H1 (cell line): ENCODE measurements around the gene KCNAB3. TPM values are rescaled to one million over a fixed set of nuclear protein-coding genes. Genes with fewer than 3 reads are reported as not detected.

Source experiments
- CTCF ChIA-PET: fragments of 300-600 bp; sonication (Branson Sonifier 250); formaldehyde crosslinking; loops from one replicate; lab custom pipeline; 2021; ENCODE audit not compliant: partially characterized antibody; lab: Charles Lee
- POLR2A ChIA-PET: fragments of 300-600 bp; sonication (Branson Sonifier 250); formaldehyde crosslinking; loops from one replicate; lab custom pipeline; 2021; ENCODE audit warnings: inconsistent platforms; ENCODE audit not compliant: partially characterized antibody; lab: Charles Lee
- DNase-seq, 2 experiments: peaks; one replicate each; pipeline versions ENCODE4 v3.0.0 to v3.0.0-alpha.2; 2010 to 2022; ENCODE audit warnings: low spot score in 2 of 2, low read depth in 1 of 2, mixed read lengths in 1 of 2
- FAIRE-seq: peaks from 2 replicates; lab custom pipeline; 2011; peaks lifted over from hg19 to GRCh38; lab: Jason Lieb, UNC
- H2AFZ ChIP-seq: 2 replicates; pipeline ENCODE4 v1.8.1; 2012; ENCODE audit warnings: low read length, inconsistent platforms
- H2AK5ac ChIP-seq: 2 replicates; pipeline ENCODE4 v1.6.1; 2013; ENCODE audit warnings: low read depth, low read length
- H2BK120ac ChIP-seq: replicated peaks from 2 replicates; pipeline ENCODE3; 2013; ENCODE audit warnings: low read depth, low read length, inconsistent platforms
- H2BK12ac ChIP-seq: 2 replicates; pipeline ENCODE4 v1.6.1; 2013; ENCODE audit warnings: low read depth, low read length
- H2BK15ac ChIP-seq: 2 replicates; pipeline ENCODE4 v1.6.1; 2013; ENCODE audit warnings: low read length
- H2BK20ac ChIP-seq: 2 replicates; pipeline ENCODE4 v1.6.1; 2013; ENCODE audit warnings: low read length
- H2BK5ac ChIP-seq: 2 replicates; pipeline ENCODE4 v1.6.1; 2013; ENCODE audit warnings: low read depth, low read length
- H3K14ac ChIP-seq: 2 replicates; pipeline ENCODE4 v1.6.1; 2013; ENCODE audit warnings: inconsistent platforms; ENCODE audit not compliant: insufficient read length
- H3K18ac ChIP-seq: 2 replicates; pipeline ENCODE4 v1.6.1; 2013; ENCODE audit warnings: low read length; ENCODE audit errors: extremely low read depth
- H3K23ac ChIP-seq: 2 replicates; pipeline ENCODE4 v1.6.1; 2013; ENCODE audit warnings: inconsistent platforms; ENCODE audit not compliant: insufficient read length
- H3K23me2 ChIP-seq: 2 replicates; pipeline ENCODE4 v1.6.1; 2013; ENCODE audit warnings: low read depth, low read length
- H3K27ac ChIP-seq: 2 replicates; pipeline ENCODE4 v1.6.1; 2011; ENCODE audit warnings: low read depth, low read length, inconsistent platforms
- H3K27me3 ChIP-seq, 4 experiments: replicated peaks in 1 of 4; 1 replicate in 1 of 4; 2 replicates in 3 of 4; pipeline versions ENCODE4 v1.6.1 to v1.8.1; 2011 to 2013; ENCODE audit warnings: low read length in 3 of 4, mild to moderate bottlenecking in 3 of 4, inconsistent platforms in 2 of 4, mixed read lengths in 2 of 4, moderate library complexity in 1 of 4; ENCODE audit not compliant: control insufficient read depth in 3 of 4, insufficient read depth in 3 of 4; ENCODE audit errors: extremely low read depth in 1 of 4
- H3K36me3 ChIP-seq, 4 experiments: 2 replicates each; pipeline versions ENCODE4 v1.6.1 to v1.8.1; 2011 to 2013; ENCODE audit warnings: mild to moderate bottlenecking in 4 of 4, low read length in 3 of 4, moderate library complexity in 2 of 4, control low read depth in 1 of 4, inconsistent platforms in 1 of 4; ENCODE audit not compliant: insufficient read depth in 4 of 4, control insufficient read depth in 2 of 4
- H3K4ac ChIP-seq: replicated peaks from 2 replicates; pipeline ENCODE3; 2013; ENCODE audit warnings: low read length, low read depth, mixed read lengths, inconsistent platforms; ENCODE audit not compliant: insufficient read length
- H3K4me1 ChIP-seq, 4 experiments: replicated peaks in 1 of 4; 1 replicate in 1 of 4; 2 replicates in 3 of 4; pipeline versions ENCODE4 v1.6.1 to v1.8.1; 2011 to 2013; ENCODE audit warnings: low read length in 3 of 4, inconsistent platforms in 2 of 4, mixed read lengths in 1 of 4; ENCODE audit not compliant: insufficient read depth in 4 of 4, control insufficient read depth in 3 of 4
- H3K4me2 ChIP-seq, 2 experiments: 2 replicates each; pipeline versions ENCODE4 v1.6.1 to v1.8.1; 2011 to 2013; ENCODE audit warnings: low read depth in 2 of 2, low read length in 2 of 2, control low read depth in 1 of 2, inconsistent platforms in 1 of 2, mild to moderate bottlenecking in 1 of 2; ENCODE audit not compliant: insufficient read depth in 1 of 2
- H3K4me3 ChIP-seq, 4 experiments: fragments of 200-600, 300-600 bp in 1 of 4; sonication (generic), shearing (Covaris generic), sonication (Bioruptor Twin) in 1 of 4; 2 replicates each; pipeline versions ENCODE4 v1.5.1 to v1.8.1; 2011 to 2016; ENCODE audit warnings: low read length in 4 of 4, low read depth in 3 of 4, control low read depth in 2 of 4, inconsistent platforms in 2 of 4, mild to moderate bottlenecking in 2 of 4, mixed read lengths in 1 of 4, moderate library complexity in 1 of 4; ENCODE audit not compliant: insufficient read depth in 2 of 4; ENCODE audit errors: extremely low read depth in 1 of 4
- H3K56ac ChIP-seq: replicated peaks from 2 replicates; pipeline ENCODE3; 2013; ENCODE audit warnings: low read depth, mild to moderate bottlenecking, mixed read lengths, low read length, inconsistent platforms; ENCODE audit not compliant: insufficient read length
- H3K79me1 ChIP-seq: 2 replicates; pipeline ENCODE4 v1.6.1; 2013; ENCODE audit warnings: low read depth, low read length, control low read depth
- H3K79me2 ChIP-seq, 2 experiments: 2 replicates each; pipeline versions ENCODE4 v1.6.1 to v1.8.1; 2012 to 2013; ENCODE audit warnings: low read length in 2 of 2, mild to moderate bottlenecking in 2 of 2, inconsistent platforms in 1 of 2; ENCODE audit not compliant: insufficient read depth in 2 of 2, control insufficient read depth in 1 of 2
- H3K9ac ChIP-seq, 4 experiments: replicated peaks in 1 of 4; 1 replicate in 1 of 4; 2 replicates in 3 of 4; pipeline versions ENCODE4 v1.6.1 to v1.8.1; 2011 to 2013; ENCODE audit warnings: low read depth in 3 of 4, low read length in 3 of 4, control low read depth in 2 of 4, mild to moderate bottlenecking in 2 of 4, moderate library complexity in 2 of 4, inconsistent platforms in 1 of 4; ENCODE audit errors: extremely low read depth in 1 of 4
- H3K9me3 ChIP-seq, 2 experiments: 2 replicates each; pipeline versions ENCODE4 v1.6.1 to v1.8.1; 2012 to 2013; ENCODE audit warnings: mild to moderate bottlenecking in 2 of 2, moderate library complexity in 2 of 2, control low read depth in 1 of 2, inconsistent platforms in 1 of 2, low read depth in 1 of 2, low read length in 1 of 2, mixed read lengths in 1 of 2; ENCODE audit not compliant: insufficient read depth in 2 of 2
- H4K20me1 ChIP-seq, 2 experiments: replicated peaks in 1 of 2; 2 replicates each; pipeline versions ENCODE3 to v1.8.1; 2011 to 2013; ENCODE audit warnings: inconsistent platforms in 2 of 2, low read length in 2 of 2, mild to moderate bottlenecking in 1 of 2; ENCODE audit not compliant: insufficient read depth in 2 of 2, control insufficient read depth in 1 of 2
- H4K5ac ChIP-seq: 2 replicates; pipeline ENCODE4 v1.6.1; 2013; ENCODE audit warnings: low read length, low read depth, mixed read lengths, inconsistent platforms; ENCODE audit not compliant: insufficient read length
- H4K8ac ChIP-seq: 2 replicates; pipeline ENCODE4 v1.8.0; 2013; ENCODE audit warnings: mild to moderate bottlenecking, moderate library complexity, low read length, inconsistent platforms; ENCODE audit not compliant: insufficient read depth; ENCODE audit errors: extremely low read depth
- H4K91ac ChIP-seq: replicated peaks from 2 replicates; pipeline ENCODE3; 2013; ENCODE audit warnings: low read length, mixed read lengths, inconsistent platforms; ENCODE audit not compliant: insufficient read length
- BCL11A ChIP-seq, 2 experiments: IDR thresholded peaks; one replicate each; pipeline ENCODE4 v1.6.1; 2011; ENCODE audit warnings: low read depth in 2 of 2, low read length in 2 of 2, mild to moderate bottlenecking in 2 of 2
- CHD2 ChIP-seq: IDR thresholded peaks from 2 replicates; pipeline ENCODE4 v1.6.1; 2012; ENCODE audit warnings: low read length, improper control_type of control experiment
- EZH2 ChIP-seq: fragments of 200-600 bp; sonication (generic); IDR thresholded peaks from 2 replicates; pipeline ENCODE4 v1.7.1; 2012; ENCODE audit warnings: low read depth, mild to moderate bottlenecking, moderate library complexity, low read length, inconsistent platforms; ENCODE audit not compliant: severe bottlenecking
- GTF2F1 ChIP-seq: IDR thresholded peaks from 2 replicates; pipeline ENCODE4 v1.6.1; 2012; ENCODE audit warnings: low read depth, low read length, improper control_type of control experiment, borderline replicate concordance
- JUN ChIP-seq: IDR thresholded peaks from 2 replicates; pipeline ENCODE4 v1.6.1; 2011; ENCODE audit warnings: low read depth, mild to moderate bottlenecking, improper control_type of control experiment, low read length
- MAX ChIP-seq: IDR thresholded peaks from 2 replicates; pipeline ENCODE4 v1.6.1; 2012; ENCODE audit warnings: inconsistent platforms
- RBBP5 ChIP-seq: IDR thresholded peaks from 2 replicates; pipeline ENCODE4 v1.7.1; 2012; ENCODE audit warnings: low read depth, mild to moderate bottlenecking, inconsistent platforms, low read length, moderate library complexity, borderline replicate concordance
- TCF12 ChIP-seq: IDR thresholded peaks from 2 replicates; pipeline ENCODE4 v1.6.1; 2011; ENCODE audit warnings: low read depth, mild to moderate bottlenecking, low read length
- WGBS, 2 experiments: shearing (Covaris generic) in 1 of 2; methylation state at CpG; one replicate each; pipeline versions ENCODE4 v1.1.6 to v1.1.7; 2013 to 2015; ENCODE audit warnings: low lambda C conversion rate in 2 of 2, mixed read lengths in 2 of 2, inconsistent platforms in 1 of 2, low coverage in 1 of 2, missing lambda C conversion rate in 1 of 2; ENCODE audit not compliant: insufficient replicate concordance in 2 of 2, insufficient coverage in 1 of 2, insufficient read length in 1 of 2; ENCODE audit errors: extremely low coverage in 1 of 2, missing lambda C conversion rate in 1 of 2; 5-methylcytosine and 5-hydroxymethylcytosine counted together
- polyA plus RNA-seq, 7 experiments: library from polyadenylated mRNA; depleted of rRNA in 3 of 7; stranded (reverse) in 5 of 7; unstranded in 2 of 7; fragments of >200 nt in 5 of 7; fragments of 200-250 nt in 2 of 7; gene quantifications; 1 replicate in 5 of 7; 2 replicates in 1 of 7; 4 replicates in 1 of 7; pipeline versions ENCODE4 v1.2.1 to v1.2.3, GENCODE V29; 2011 to 2013; ENCODE audit warnings: missing spikeins in 2 of 7, mixed read lengths in 2 of 7
- total RNA-seq: library from RNA; stranded (reverse); fragmentation: NEBNext Ultra II Directional; extraction: Animal tissue kit (Norgen Biotek cat#: 25700); gene quantifications from 2 replicates; pipeline ENCODE4 v1.2.1, GENCODE V29; 2021
- TF ChIP-seq, protein P1 (sequence below): IDR thresholded peaks from 2 replicates; pipeline ENCODE4 v1.6.1; 2012; ENCODE audit warnings: inconsistent platforms

Gene KCNAB3
- total and polyA plus RNA-seq, 2 of the 8 experiments (the other 6 are each of a cell fraction or from before 2014, with no cell fraction given), result 1.7 to 2.4 TPM

- Histone ChIP-seq H3K9ac (no peak overlapping the region), H3K23me2 (peaks cover 7% of the 10 kb centered on the region), H3K23ac (no peak overlapping the region), H3K18ac (no peak overlapping the region), H3K56ac (no peak overlapping the region), H3K36me3 (no peaks in the 10 kb centered on the region), H3K4ac (no peak overlapping the region), H3K14ac (no peak overlapping the region), H3K79me2 (no peaks in the 10 kb centered on the region), H3K27me3 (peaks cover 10 to 30% (median 27%) of the 10 kb centered on the region in 4 experiments), H3K4me1 (peaks cover 0 to 6% (median 6%) of the 10 kb centered on the region in 4 experiments; a peak in 5 of 7 replicates), H2AFZ (no peak overlapping the region), H2BK15ac (no peak overlapping the region), H2BK12ac (no peak overlapping the region), H3K4me2 (peak overlapping the region; percentile 85 to 88), H2AK5ac (no peak overlapping the region), H4K8ac (no peak overlapping the region; the same call in 1 of the 2 replicates), H3K9me3 (no peaks in the 10 kb centered on the region), H2BK20ac (no peak overlapping the region), H2BK120ac (no peak overlapping the region), H4K91ac (no peak overlapping the region), H4K20me1 (peaks cover 0 to 2% of the 10 kb centered on the region in 2 experiments), H3K4me3 (peak overlapping the region; percentile 24 to 53 (median 34)), H4K5ac (peak overlapping the region; percentile 5), H3K79me1 (no peaks in the 10 kb centered on the region), H2BK5ac (no peak overlapping the region), H3K27ac (no peak overlapping the region)
- FAIRE-seq (no peak), DNase-seq (no peak)
- 62% methylated on average over 9 of the region's 15 CpGs; no CpG with 5 or more reads in 1 of the 2 experiments for WGBS, 2 experiments
- TF ChIP-seq GTF2F1 (no peak), CHD2 (no peak), MAX (peak; percentile 1), EZH2 (peak; percentile 47), BCL11A (IDR thresholded peaks at IDR 0.05; ENCODE audit: low read depth in 2 of 2, low read length in 2 of 2) (no peak), TCF12 (no peak), JUN (no peak), RBBP5 (no peak)
- TF ChIP-seq, protein P1, sequence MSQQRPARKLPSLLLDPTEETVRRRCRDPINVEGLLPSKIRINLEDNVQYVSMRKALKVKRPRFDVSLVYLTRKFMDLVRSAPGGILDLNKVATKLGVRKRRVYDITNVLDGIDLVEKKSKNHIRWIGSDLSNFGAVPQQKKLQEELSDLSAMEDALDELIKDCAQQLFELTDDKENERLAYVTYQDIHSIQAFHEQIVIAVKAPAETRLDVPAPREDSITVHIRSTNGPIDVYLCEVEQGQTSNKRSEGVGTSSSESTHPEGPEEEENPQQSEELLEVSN, result peak; percentile 10; the same call in 1 of the 2 replicates
- ChIA-PET CTCF (interaction anchor here (0.9 to 6.9 kb wide), 11 partner anchors 13 to 176 kb away, joined by 3 to 64 read pairs (median 4); partner anchors contain the start of genes CNTROB, KCNAB3 and KDM6B), POLR2A (interaction anchor here (0.7 to 2.0 kb wide), 6 partner anchors 10 to 125 kb away, joined by 3 to 9 read pairs (median 4); partner anchors contain the start of genes CNTROB and TRAPPC1)
These were observed 13.3 kb downstream of the KCNAB3 start for GRCh38 chr17:7916385-7916682.
